ENCODE measurements around the gene ESRRA. TPM values are rescaled to one million over a fixed set of nuclear protein-coding genes. Genes with fewer than 3 reads are reported as not detected.
A peak's percentile ranks its signal among the peaks of the same experiment; 100 is the strongest.

ESRRA gene
- total and polyA plus RNA-seq, 2 of the 8 experiments (the other 6 are each of a cell fraction or from before 2014, with no cell fraction given) = 18.2 to 37.0 TPM

- TF ChIP-seq CHD2 (IDR thresholded peaks at IDR 0.05; ENCODE audit: low read length) (no peak), SIRT6 (IDR thresholded peaks at IDR 0.05; ENCODE audit: low read length) (no peak), SIN3A (conservative IDR thresholded peaks at IDR 0.05 in 1 of 2, IDR thresholded peaks at IDR 0.05 in 1 of 2; ENCODE audit: low read depth in 1 of 2, low read length in 2 of 2) (peak; percentile 68 to 76; a peak in 1 of 4 replicates), SAP30 (IDR thresholded peaks at IDR 0.05; ENCODE audit: insufficient read depth, insufficient replicate concordance, low read length) (peak; percentile 47), POLR2AphosphoS5 (IDR thresholded peaks at IDR 0.05; ENCODE audit: low read depth, low read length) (no peak), ATF2 (IDR thresholded peaks at IDR 0.05; ENCODE audit: low read length) (no peak), GTF2F1 (IDR thresholded peaks at IDR 0.05; ENCODE audit: borderline replicate concordance, low read depth, low read length) (no peak), EGR1 (IDR thresholded peaks at IDR 0.05; ENCODE audit: borderline replicate concordance, low read depth, low read length) (0 out of 2 replicates have a peak, but pooled peaks have one; percentile 9), YY1 (IDR thresholded peaks at IDR 0.05; ENCODE audit: low read depth, low read length) (peak; percentile 97), EP300 (IDR thresholded peaks at IDR 0.05; ENCODE audit: borderline replicate concordance in 1 of 2, low read depth in 2 of 2, low read length in 2 of 2) (no peak), POU5F1 (IDR thresholded peaks at IDR 0.05; ENCODE audit: low read depth, low read length) (no peak), KDM4A (IDR thresholded peaks at IDR 0.05; ENCODE audit: low read depth, low read length, severe bottlenecking) (no peak), TBP (IDR thresholded peaks at IDR 0.05; ENCODE audit: low read depth, low read length) (no peak), SP1 (IDR thresholded peaks at IDR 0.05; ENCODE audit: low read depth, low read length) (no peak), SUZ12 (IDR thresholded peaks at IDR 0.05; ENCODE audit: low read length) (no peak), CREB1 (IDR thresholded peaks at IDR 0.05) (0 out of 2 replicates have a peak, but pooled peaks have one; percentile 19), NANOG (IDR thresholded peaks at IDR 0.05; ENCODE audit: insufficient read depth, low read depth, low read length, poor library complexity, severe bottlenecking) (peak; percentile 20), NRF1 (IDR thresholded peaks at IDR 0.05; ENCODE audit: low read depth, low read length) (peak; percentile 70), BCL11A (IDR thresholded peaks at IDR 0.05; ENCODE audit: low read depth in 2 of 2, low read length in 2 of 2) (no peak), TEAD4 (IDR thresholded peaks at IDR 0.05; ENCODE audit: low read depth, low read length) (no peak)
- TF ChIP-seq, protein P1, sequence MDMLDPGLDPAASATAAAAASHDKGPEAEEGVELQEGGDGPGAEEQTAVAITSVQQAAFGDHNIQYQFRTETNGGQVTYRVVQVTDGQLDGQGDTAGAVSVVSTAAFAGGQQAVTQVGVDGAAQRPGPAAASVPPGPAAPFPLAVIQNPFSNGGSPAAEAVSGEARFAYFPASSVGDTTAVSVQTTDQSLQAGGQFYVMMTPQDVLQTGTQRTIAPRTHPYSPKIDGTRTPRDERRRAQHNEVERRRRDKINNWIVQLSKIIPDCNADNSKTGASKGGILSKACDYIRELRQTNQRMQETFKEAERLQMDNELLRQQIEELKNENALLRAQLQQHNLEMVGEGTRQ (IDR thresholded peaks at IDR 0.05; ENCODE audit: low read length) = no peak
Observed at GRCh38 chr11:64284962-64285884, 20.1 kb upstream of the ESRRA start, which contains the start of gene GPR137 (continued).
